ENCODE data around the gene AURKB. TPM values are rescaled to one million over a fixed set of nuclear protein-coding genes. Genes with fewer than 3 reads are reported as not detected.

The AURKB gene
- total and polyA plus RNA-seq, 2 of the 13 experiments (the other 11 are each of a cell fraction or from before 2014, with no cell fraction given), result 29.5 to 75.3 TPM

GRCh38 chr17:8176197-8176940 is 34.0 kb downstream of the AURKB start, which contains the start of gene TMEM107 (continued):
- TF ChIP-seq RELA (CRISPR knock-in tag; IDR thresholded peaks at IDR 0.05) (no peak), SOX5 (CRISPR knock-in tag; IDR thresholded peaks at IDR 0.05; ENCODE audit: borderline replicate concordance) (0 out of 2 replicates have a peak, but pooled peaks have one; percentile 13), MED1 (CRISPR knock-in tag; IDR thresholded peaks at IDR 0.05) (peak; percentile 35), NR2F1 (CRISPR knock-in tag; IDR thresholded peaks at IDR 0.05) (peak; percentile 47 to 68; a peak in 2 of 4 replicates), ZNF44 (CRISPR knock-in tag; IDR thresholded peaks at IDR 0.05) (0 out of 2 replicates have a peak, but pooled peaks have one; percentile 27), THAP7 (CRISPR knock-in tag; IDR thresholded peaks at IDR 0.05) (peak; percentile 30; the same call in 1 of the 2 replicates), ZNF563 (CRISPR knock-in tag; IDR thresholded peaks at IDR 0.05) (peak; percentile 72), SNAPC4 (CRISPR knock-in tag; IDR thresholded peaks at IDR 0.05) (0 out of 2 replicates have a peak, but pooled peaks have one; percentile 49), HNRNPUL1 (IDR thresholded peaks at IDR 0.05; ENCODE audit: low read depth, low read length) (no peak), ZNF784 (CRISPR knock-in tag; IDR thresholded peaks at IDR 0.05; ENCODE audit: borderline replicate concordance) (peak; percentile 39; the same call in 1 of the 2 replicates), ZNF143 (CRISPR knock-in tag; IDR thresholded peaks at IDR 0.05) (no peak), ZNF749 (CRISPR knock-in tag; IDR thresholded peaks at IDR 0.05; ENCODE audit: borderline replicate concordance) (0 out of 2 replicates have a peak, but pooled peaks have one; percentile 29), ZNF597 (CRISPR knock-in tag; IDR thresholded peaks at IDR 0.05) (no peak), ASH2L (IDR thresholded peaks at IDR 0.05; ENCODE audit: insufficient read length, low read depth, low read length) (peak; percentile 64), ZBTB7A (CRISPR knock-in tag; IDR thresholded peaks at IDR 0.05) (peak; percentile 74), ZNF431 (CRISPR knock-in tag; IDR thresholded peaks at IDR 0.05; ENCODE audit: borderline replicate concordance, low read depth) (0 out of 2 replicates have a peak, but pooled peaks have one; percentile 32), ZNF501 (CRISPR knock-in tag; IDR thresholded peaks at IDR 0.05) (peak; percentile 75; the same call in 1 of the 2 replicates), ARHGAP35 (CRISPR knock-in tag; IDR thresholded peaks at IDR 0.05; ENCODE audit: borderline replicate concordance) (0 out of 2 replicates have a peak, but pooled peaks have one; percentile 28), NFYB (CRISPR knock-in tag; IDR thresholded peaks at IDR 0.05) (peak; percentile 16), SIN3A (IDR thresholded peaks at IDR 0.05; ENCODE audit: borderline replicate concordance, low read depth, low read length) (peak; percentile 95)

Data from HepG2 (cell line).